ENCODE measurements around the gene ETV4.

The ETV4 gene

GRCh38 chr17:43546319-43547188 is at the start of gene ETV4:
Gene ETV4, minus strand, starts transcription at chr17:43546340. Its CDS starts 723 bp downstream, at chr17:43545617.
- DNase-seq: peak; percentile 89 to 91

- no peak for DNase-seq
Observed at GRCh38 chr17:43595466-43595865, 49.3 kb upstream of the ETV4 start.

- DNase-seq: no peak
Observed at GRCh38 chr17:43591779-43592562, 45.8 kb upstream of the ETV4 start.

- no peak for DNase-seq
Observed at GRCh38 chr17:43591001-43591400, 44.9 kb upstream of the ETV4 start.

- DNase-seq: no peak
Observed at GRCh38 chr17:43588664-43589435, 42.7 kb upstream of the ETV4 start.

GRCh38 chr17:43588121-43588520 is 42.0 kb upstream of the ETV4 start:
- no peak for DNase-seq

- no peak for DNase-seq
Observed at GRCh38 chr17:43587647-43588046, 41.5 kb upstream of the ETV4 start.

GRCh38 chr17:43584666-43585102 is 38.5 kb upstream of the ETV4 start:
- no peak for DNase-seq

GRCh38 chr17:43583332-43583731 is 37.2 kb upstream of the ETV4 start:
- no peak for DNase-seq

GRCh38 chr17:43581613-43582012 is 35.5 kb upstream of the ETV4 start:
- no peak for DNase-seq

- DNase-seq: no peak
Observed at GRCh38 chr17:43581130-43581529, 35.0 kb upstream of the ETV4 start.

GRCh38 chr17:43579566-43580140 is 33.5 kb upstream of the ETV4 start:
- peak; percentile 61 to 62 for DNase-seq

GRCh38 chr17:43578699-43579565 is 32.8 kb upstream of the ETV4 start:
- DNase-seq: peak in 1 of 2 experiments; percentile 27

- no peak for DNase-seq
Observed at GRCh38 chr17:43578404-43578698, 32.2 kb upstream of the ETV4 start.

GRCh38 chr17:43577664-43578403 is 31.7 kb upstream of the ETV4 start:
- DNase-seq: no peak

- peak; percentile 46 to 50 for DNase-seq
Observed at GRCh38 chr17:43576563-43577229, 30.6 kb upstream of the ETV4 start.

GRCh38 chr17:43574896-43575525 is 28.9 kb upstream of the ETV4 start:
- DNase-seq: no peak

- DNase-seq: no peak
Observed at GRCh38 chr17:43574348-43574747, 28.2 kb upstream of the ETV4 start.

- DNase-seq: no peak
Observed at GRCh38 chr17:43573579-43574321, 27.6 kb upstream of the ETV4 start.

All from SW 1271 (cell line).